ENCODE measurements around the gene FSIP1. TPM values are rescaled to one million over a fixed set of nuclear protein-coding genes. Genes with fewer than 3 reads are reported as not detected.

FSIP1 gene
- total RNA-seq, 1 donor from 2014 or later, result 1.6 TPM

GRCh38 chr15:39609166-39609916 is 173.3 kb downstream of the FSIP1 start:
- Mint-ChIP-seq H3K27ac (no peak overlapping the region), H3K9me3 (ENCODE audit: low read depth) (peaks cover 25% of the 10 kb centered on the region), H3K27me3 (no peaks in the 10 kb centered on the region), H3K36me3 (ENCODE audit: insufficient read depth) (peaks cover 2% of the 10 kb centered on the region), H3K4me1 (ENCODE audit: low read depth) (no peaks in the 10 kb centered on the region), H3K4me3 (ENCODE audit: low read depth) (no peak overlapping the region)
- DNase-seq (ENCODE audit: low spot score, unreplicated experiment), result no peak
- TF ChIP-seq, protein P1, sequence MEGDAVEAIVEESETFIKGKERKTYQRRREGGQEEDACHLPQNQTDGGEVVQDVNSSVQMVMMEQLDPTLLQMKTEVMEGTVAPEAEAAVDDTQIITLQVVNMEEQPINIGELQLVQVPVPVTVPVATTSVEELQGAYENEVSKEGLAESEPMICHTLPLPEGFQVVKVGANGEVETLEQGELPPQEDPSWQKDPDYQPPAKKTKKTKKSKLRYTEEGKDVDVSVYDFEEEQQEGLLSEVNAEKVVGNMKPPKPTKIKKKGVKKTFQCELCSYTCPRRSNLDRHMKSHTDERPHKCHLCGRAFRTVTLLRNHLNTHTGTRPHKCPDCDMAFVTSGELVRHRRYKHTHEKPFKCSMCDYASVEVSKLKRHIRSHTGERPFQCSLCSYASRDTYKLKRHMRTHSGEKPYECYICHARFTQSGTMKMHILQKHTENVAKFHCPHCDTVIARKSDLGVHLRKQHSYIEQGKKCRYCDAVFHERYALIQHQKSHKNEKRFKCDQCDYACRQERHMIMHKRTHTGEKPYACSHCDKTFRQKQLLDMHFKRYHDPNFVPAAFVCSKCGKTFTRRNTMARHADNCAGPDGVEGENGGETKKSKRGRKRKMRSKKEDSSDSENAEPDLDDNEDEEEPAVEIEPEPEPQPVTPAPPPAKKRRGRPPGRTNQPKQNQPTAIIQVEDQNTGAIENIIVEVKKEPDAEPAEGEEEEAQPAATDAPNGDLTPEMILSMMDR (IDR thresholded peaks at IDR 0.05; ENCODE audit: unreplicated experiment), result no peak

DNA sequence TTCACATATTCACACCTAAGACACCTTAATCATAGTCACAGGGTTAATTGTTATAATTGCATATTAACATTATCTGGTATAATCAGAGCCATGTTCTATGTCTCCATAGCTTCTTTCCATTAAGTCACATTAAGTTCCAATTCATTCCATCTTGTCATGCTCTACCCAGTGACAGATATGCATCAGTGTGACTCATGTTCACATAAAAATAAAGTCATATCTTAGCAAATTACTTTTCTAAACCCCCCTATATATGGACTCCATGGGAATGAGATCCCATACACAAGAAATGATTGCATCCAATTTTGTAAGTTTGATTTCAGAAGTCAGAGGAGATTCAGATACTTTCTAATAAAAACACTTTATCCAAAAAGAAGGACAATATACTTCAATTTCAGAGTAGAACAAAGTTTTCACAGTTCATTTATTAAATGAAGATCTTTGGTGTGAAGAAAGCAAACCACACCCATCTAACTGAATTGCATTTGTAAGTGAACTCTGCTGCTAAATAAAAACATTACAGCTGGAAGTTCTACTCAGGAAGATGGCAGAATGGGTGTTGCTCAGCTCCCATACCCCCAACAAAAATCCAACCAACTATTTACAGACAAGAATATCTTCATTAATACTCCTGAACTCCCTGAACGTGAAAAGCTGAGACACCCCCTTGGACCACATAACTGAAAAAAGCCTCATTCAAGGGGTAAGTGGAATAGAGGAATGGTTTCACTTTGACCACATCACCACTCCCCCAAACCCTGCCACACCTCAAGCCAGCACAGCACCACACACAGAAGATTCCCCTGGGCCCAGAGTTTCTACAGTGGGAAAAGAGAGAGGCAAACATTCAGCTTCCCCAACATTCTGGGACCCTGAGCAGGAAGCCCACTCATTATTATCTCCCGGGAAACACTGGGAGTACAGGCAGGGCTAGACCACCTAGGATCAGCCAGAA is 174.2 kb downstream of the FSIP1 start:
- H3K4me1 Mint-ChIP-seq (ENCODE audit: low read depth), result no peaks in the 10 kb centered on the region
- no peak overlapping the region for H3K4me3 Mint-ChIP-seq (ENCODE audit: low read depth)
- H3K36me3 Mint-ChIP-seq (ENCODE audit: insufficient read depth), result no peaks in the 10 kb centered on the region
- TF ChIP-seq, protein P1 (IDR thresholded peaks at IDR 0.05; ENCODE audit: unreplicated experiment), result no peak
- H3K27me3 Mint-ChIP-seq, result no peaks in the 10 kb centered on the region
- H3K9me3 Mint-ChIP-seq (ENCODE audit: low read depth), result peaks cover 18% of the 10 kb centered on the region
- no peak for DNase-seq (ENCODE audit: low spot score, unreplicated experiment)
- no peak overlapping the region for H3K27ac Mint-ChIP-seq

DNA sequence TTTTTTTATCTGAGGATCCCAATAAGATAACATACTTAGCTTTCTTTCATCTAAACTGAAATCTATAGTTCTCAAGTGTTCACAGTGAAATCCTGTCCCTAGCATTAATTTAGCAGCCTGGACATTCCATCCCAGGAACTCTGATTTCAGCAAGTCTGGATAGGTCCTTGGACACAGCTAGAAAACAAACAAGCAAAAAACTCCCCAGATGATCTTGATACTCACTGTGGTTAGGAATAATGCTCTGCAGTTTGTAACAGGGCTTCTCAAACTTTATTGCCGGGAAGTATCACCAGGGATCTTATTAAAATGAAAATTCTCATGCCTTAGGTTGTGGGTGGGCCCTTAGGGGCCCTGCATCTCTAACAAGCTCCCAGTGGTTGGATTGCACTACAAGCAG is 177.5 kb downstream of the FSIP1 start:
- no peaks in the 10 kb centered on the region for H3K27me3 Mint-ChIP-seq
- H3K36me3 Mint-ChIP-seq (ENCODE audit: insufficient read depth), result no peaks in the 10 kb centered on the region
- no peaks in the 10 kb centered on the region for H3K4me1 Mint-ChIP-seq (ENCODE audit: low read depth)
- no peaks in the 10 kb centered on the region for H3K9me3 Mint-ChIP-seq (ENCODE audit: low read depth)
- TF ChIP-seq, protein P1 (IDR thresholded peaks at IDR 0.05; ENCODE audit: unreplicated experiment), result no peak
- H3K4me3 Mint-ChIP-seq (ENCODE audit: low read depth), result no peak overlapping the region
- H3K27ac Mint-ChIP-seq, result no peak overlapping the region
- no peak for DNase-seq (ENCODE audit: low spot score, unreplicated experiment)

DNA sequence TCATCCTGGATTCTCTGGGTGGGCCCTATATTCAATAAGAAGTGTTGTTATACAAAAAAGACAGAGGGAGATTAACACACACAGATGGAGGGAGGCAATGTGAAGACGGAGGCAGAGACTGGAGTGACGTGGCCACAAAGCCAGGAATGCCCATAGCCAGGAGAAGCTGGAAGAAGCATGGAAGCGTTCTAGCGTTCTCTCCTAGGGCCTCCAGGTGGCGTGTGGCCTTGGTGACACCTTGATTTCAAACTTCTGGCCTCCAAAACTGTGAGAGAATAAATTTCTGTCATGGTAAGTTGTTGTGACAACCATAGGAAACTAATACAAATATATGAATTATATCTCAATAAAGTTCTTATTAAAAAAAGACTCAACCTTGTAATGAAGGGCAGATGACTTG is 180.5 kb downstream of the FSIP1 start:
- Mint-ChIP-seq H3K4me3 (ENCODE audit: low read depth) (no peak overlapping the region), H3K4me1 (ENCODE audit: low read depth) (no peaks in the 10 kb centered on the region), H3K36me3 (ENCODE audit: insufficient read depth) (no peaks in the 10 kb centered on the region), H3K27ac (no peak overlapping the region), H3K9me3 (ENCODE audit: low read depth) (no peaks in the 10 kb centered on the region), H3K27me3 (no peaks in the 10 kb centered on the region)
- TF ChIP-seq, protein P1 (IDR thresholded peaks at IDR 0.05; ENCODE audit: unreplicated experiment), result peak; percentile 35
- no peak for DNase-seq (ENCODE audit: low spot score, unreplicated experiment)

GRCh38 chr15:39599871-39600270 is 182.8 kb downstream of the FSIP1 start:
- TF ChIP-seq, protein P1 (IDR thresholded peaks at IDR 0.05; ENCODE audit: unreplicated experiment), result no peak
- Mint-ChIP-seq H3K36me3 (ENCODE audit: insufficient read depth) (no peaks in the 10 kb centered on the region), H3K4me1 (ENCODE audit: low read depth) (peaks cover 1% of the 10 kb centered on the region), H3K9me3 (ENCODE audit: low read depth) (no peaks in the 10 kb centered on the region), H3K4me3 (ENCODE audit: low read depth) (no peak overlapping the region), H3K27ac (peak overlapping the region; percentile 4), H3K27me3 (no peaks in the 10 kb centered on the region)
- DNase-seq (ENCODE audit: low spot score, unreplicated experiment), result no peak
